ENCODE measurements around the gene GRK6.

GRK6 gene

GRCh38 chr5:177491983-177492746 is 65.7 kb downstream of the GRK6 start:
- DNase-seq (ENCODE audit: low read depth, low spot score) = no peak
- no peak overlapping the region; the same call in 1 of the 2 replicates for H3K4me3 ChIP-seq (ENCODE audit: low read depth, low read length)
- TF ChIP-seq CTCF (IDR thresholded peaks at IDR 0.05; ENCODE audit: insufficient read depth, low read length, missing control alignments) = no peak
- CTCF ChIA-PET = interaction anchor here (0.9 to 16.4 kb wide), 7 partner anchors 9 to 102 kb away, joined by 3 to 261 read pairs (median 8); partner anchors contain the start of gene DBN1
- POLR2A ChIA-PET = interaction anchor here (0.7 to 15.7 kb wide), 4 partner anchors 14 to 44 kb away, joined by 3 to 401 read pairs (median 4); partner anchors contain the start of gene DBN1
